HCT116 (cell line): ENCODE data around the gene TCF12. TPM values are rescaled to one million over a fixed set of nuclear protein-coding genes. Genes with fewer than 3 reads are reported as not detected.

ENCODE experiments used
- ATAC-seq: fragments of 200-7000 bp; cut with Tn5 transposase; 2 replicates; pipeline ENCODE4 v1.9.1; 2020; ENCODE audit warnings: mild to moderate bottlenecking, moderate library complexity
- BruUV-seq: library from RNA; stranded (reverse); fragments of 400-500 nt; replicated peaks from 2 replicates; lab custom pipeline; 2021; lab: Mats Ljungman, UMichigan
- CTCF ChIA-PET: fragments of 300-600 bp; sonication (Branson Sonifier 250); formaldehyde crosslinking; loops from one replicate; lab custom pipeline; 2021; ENCODE audit warnings: antibody characterized with exemption; lab: Charles Lee
- POLR2A ChIA-PET: fragments of 300-600, 350-600 bp; sonication (Branson Sonifier 250); formaldehyde crosslinking; loops from one replicate; lab custom pipeline; 2021; ENCODE audit warnings: antibody characterized with exemption; lab: Charles Lee
- RAD21 ChIA-PET, 2 experiments: fragments of 300-600 bp; sonication (Branson Sonifier 250); formaldehyde crosslinking; loops; one replicate each; lab custom pipeline; 2023; ENCODE audit warnings: low total read pairs in 2 of 2; ENCODE audit not compliant: uncharacterized antibody in 2 of 2, unreplicated experiment in 2 of 2, low non-redundant PET in 1 of 2; lab: Charles Lee
- DNase-seq: peaks from one replicate; pipeline ENCODE4 v3.0.0-alpha.2; 2010; ENCODE audit warnings: low read depth, low spot score
- H2AFZ ChIP-seq: fragments of 200-600 bp; shearing (Covaris generic), sonication (generic); 2 replicates; pipeline ENCODE4 v1.6.1; 2017; ENCODE audit warnings: low read depth, mixed run types, mixed read lengths, antibody characterized with exemption, low read length; ENCODE audit not compliant: poor library complexity, severe bottlenecking
- H3K27ac ChIP-seq: 2 replicates; pipeline ENCODE4 v1.5.1; 2012; ENCODE audit warnings: low read depth, low read length
- H3K27me3 ChIP-seq: fragments of 200-600 bp; sonication (generic); 2 replicates; pipeline ENCODE4 v1.6.1; 2016; ENCODE audit warnings: mixed run types, low read length, mixed read lengths; ENCODE audit not compliant: insufficient read depth
- H3K36me3 ChIP-seq, 2 experiments: fragments of 200-500 bp in 1 of 2; fragments of 200-600 bp in 1 of 2; sonication (Bioruptor generic) in 1 of 2; sonication (generic) in 1 of 2; 2 replicates each; pipeline versions ENCODE4 v1.5.1 to v1.6.1; 2014 to 2016; ENCODE audit warnings: low read length in 2 of 2, inconsistent platforms in 1 of 2, mixed read lengths in 1 of 2, mixed run types in 1 of 2; ENCODE audit not compliant: insufficient read depth in 2 of 2, control insufficient read depth in 1 of 2
- H3K4me1 ChIP-seq, 2 experiments: fragments of 200-600 bp in 1 of 2; sonication (generic) in 1 of 2; 2 replicates each; pipeline versions ENCODE4 v1.5.1 to v1.6.1; 2012 to 2017; ENCODE audit warnings: low read length in 2 of 2, inconsistent platforms in 1 of 2, mild to moderate bottlenecking in 1 of 2, mixed read lengths in 1 of 2, mixed run types in 1 of 2, moderate library complexity in 1 of 2; ENCODE audit not compliant: insufficient read depth in 2 of 2, control insufficient read depth in 1 of 2
- H3K4me2 ChIP-seq: fragments of 200-600 bp; sonication (generic); 2 replicates; pipeline ENCODE4 v1.6.1; 2017; ENCODE audit warnings: mixed run types, low read length, mixed read lengths
- H3K4me3 ChIP-seq, 2 experiments: fragments of 200-600 bp in 1 of 2; sonication (generic) in 1 of 2; replicated peaks in 1 of 2; 2 replicates each; pipeline ENCODE4 v1.5.1; 2011 to 2016; ENCODE audit warnings: low read length in 2 of 2, control low read depth in 1 of 2, low read depth in 1 of 2, mild to moderate bottlenecking in 1 of 2, mixed read lengths in 1 of 2, mixed run types in 1 of 2
- H3K79me2 ChIP-seq: fragments of 200-600 bp; sonication (generic); 2 replicates; pipeline ENCODE4 v1.6.1; 2017; ENCODE audit warnings: mild to moderate bottlenecking, mixed run types, low read length, moderate library complexity, mixed read lengths; ENCODE audit not compliant: insufficient read depth
- H3K9ac ChIP-seq: fragments of 200-600 bp; sonication (generic); 2 replicates; pipeline ENCODE4 v1.6.1; 2016; ENCODE audit warnings: low read length, mixed read lengths
- H3K9me2 ChIP-seq: fragments of 200-600 bp; sonication (generic), shearing (Covaris generic); 2 replicates; pipeline ENCODE4 v1.6.1; 2017; ENCODE audit warnings: mixed run types, mild to moderate bottlenecking, moderate library complexity; ENCODE audit not compliant: insufficient read depth
- H3K9me3 ChIP-seq, 2 experiments: fragments of 200-500 bp in 1 of 2; fragments of 200-600 bp in 1 of 2; sonication (Bioruptor generic) in 1 of 2; sonication (generic) in 1 of 2; 2 replicates each; pipeline ENCODE4 v1.6.1; 2014 to 2017; ENCODE audit warnings: low read length in 2 of 2, mixed read lengths in 2 of 2, inconsistent platforms in 1 of 2, low read depth in 1 of 2, mild to moderate bottlenecking in 1 of 2, mixed run types in 1 of 2, moderate library complexity in 1 of 2; ENCODE audit not compliant: control insufficient read depth in 1 of 2, insufficient read depth in 1 of 2
- H4K20me1 ChIP-seq: fragments of 200-600 bp; sonication (generic), shearing (Covaris generic); 2 replicates; pipeline ENCODE4 v1.6.1; 2017; ENCODE audit warnings: mixed run types, mild to moderate bottlenecking, moderate library complexity; ENCODE audit not compliant: insufficient read depth
- EGR1 ChIP-seq: IDR thresholded peaks from 2 replicates; pipeline ENCODE4 v1.6.1; 2012; ENCODE audit warnings: low read depth
- EZH2 ChIP-seq: fragments of 200-600 bp; sonication (generic); IDR thresholded peaks from 2 replicates; pipeline ENCODE4 v1.6.1; 2017; ENCODE audit warnings: antibody characterized with exemption, mixed run types
- EZH2phosphoT487 ChIP-seq: fragments of 200-600 bp; IDR thresholded peaks from 2 replicates; pipeline ENCODE4 v1.6.1; 2018; ENCODE audit warnings: antibody characterized with exemption, borderline replicate concordance
- JUND ChIP-seq: IDR thresholded peaks from 2 replicates; pipeline ENCODE4 v1.6.1; 2012
- POLR2AphosphoS5 ChIP-seq: IDR thresholded peaks from 2 replicates; pipeline ENCODE4 v1.6.1; 2011; ENCODE audit warnings: mild to moderate bottlenecking, low read depth, low read length, moderate library complexity
- RAD21 ChIP-seq: IDR thresholded peaks from 2 replicates; pipeline ENCODE4 v1.6.1; 2012; ENCODE audit warnings: low read depth, mild to moderate bottlenecking
- REST ChIP-seq: IDR thresholded peaks from 2 replicates; pipeline ENCODE4 v1.6.1; 2012; ENCODE audit warnings: low read depth
- SRF ChIP-seq: IDR thresholded peaks from 2 replicates; pipeline ENCODE4 v1.6.1; 2012; ENCODE audit warnings: low read depth
- intact Hi-C: fragments of 100-400 bp; cut with micrococcal nuclease; formaldehyde crosslinking; loops from 2 replicates; pipeline ENCODE4 v1.10.0; 2022
- total RNA-seq: library from RNA; stranded (reverse); gene quantifications from one replicate; pipeline ENCODE4 v1.2.1, GENCODE V29; 2021; ENCODE audit not compliant: unreplicated experiment

The TCF12 gene
- total RNA-seq, 1 experiment from 2014 or later: 71.6 TPM

- intact Hi-C loops: no loop called here
Measured at GRCh38 chr15:57070674-57071073, 152.2 kb downstream of the TCF12 start.

More at GRCh38 chr15:57070674-57071073, 152.2 kb downstream of the TCF12 start:
- H3K27ac ChIP-seq: no peak overlapping the region
- no peak for DNase-seq
- no peak overlapping the region for H3K4me2 ChIP-seq
- no peak for TF ChIP-seq POLR2AphosphoS5
- TF ChIP-seq EZH2phosphoT487: no peak
- TF ChIP-seq EZH2: no peak
- TF ChIP-seq REST: no peak
- no peak for TF ChIP-seq SRF
- TF ChIP-seq RAD21: no peak
- TF ChIP-seq EGR1: no peak
- TF ChIP-seq JUND: no peak
- no peak overlapping the region for H2AFZ ChIP-seq
- CTCF ChIA-PET: no interaction called here
- peaks cover 20% of the 10 kb centered on the region for H3K79me2 ChIP-seq
- BruUV-seq: no TSS peak
- H3K4me1 ChIP-seq: no peaks in the 10 kb centered on the region
- H3K9me3 ChIP-seq: no peaks in the 10 kb centered on the region
- H4K20me1 ChIP-seq: peaks cover 7% of the 10 kb centered on the region; the same call in 1 of the 2 replicates
- H3K4me3 ChIP-seq: no peak overlapping the region
- no peaks in the 10 kb centered on the region for H3K27me3 ChIP-seq
- RAD21 ChIA-PET: no interaction called here
- H3K9me2 ChIP-seq: no peaks in the 10 kb centered on the region
- H3K9ac ChIP-seq: no peak overlapping the region
- H3K36me3 ChIP-seq: no peaks in the 10 kb centered on the region
- no peak for ATAC-seq
- POLR2A ChIA-PET: no interaction called here
